Muscle of leg (tissue), 11 donors: ENCODE measurements around the gene RBM27. TPM values are rescaled to one million over a fixed set of nuclear protein-coding genes. Genes with fewer than 3 reads are reported as not detected.
A peak's percentile ranks its signal among the peaks of the same experiment; 100 is the strongest.
"Not testable (repeated sequence)": the region's sequence is repeated elsewhere in the genome, so short reads cannot be mapped to it uniquely, and the experiment has no call there.

Experiments
- DNase-seq: peaks from one replicate; pipeline ENCODE4 v3.0.0; 2013
- H3K27ac ChIP-seq: one replicate; pipeline ENCODE4 v1.5.1; 2013; ENCODE audit warnings: mild to moderate bottlenecking, low read length, control low read depth
- H3K27me3 ChIP-seq: one replicate; pipeline ENCODE4 v1.6.1; 2013; ENCODE audit warnings: low read length; ENCODE audit not compliant: control insufficient read depth, insufficient read depth
- H3K36me3 ChIP-seq: one replicate; pipeline ENCODE4 v1.6.1; 2013; ENCODE audit warnings: low read length; ENCODE audit not compliant: control insufficient read depth, insufficient read depth
- H3K4me1 ChIP-seq: one replicate; pipeline ENCODE4 v1.6.1; 2013; ENCODE audit warnings: low read length; ENCODE audit not compliant: control insufficient read depth, insufficient read depth
- H3K4me3 ChIP-seq: one replicate; pipeline ENCODE4 v1.5.1; 2013; ENCODE audit warnings: low read length, control low read depth
- H3K9me3 ChIP-seq: replicated peaks from 2 replicates; pipeline ENCODE4 v1.6.1; 2013; ENCODE audit warnings: low read depth, low read length; ENCODE audit not compliant: control insufficient read depth
- WGBS: methylation state at CpG from one replicate; pipeline ENCODE4 v1.1.5; 2013; ENCODE audit warnings: missing lambda C conversion rate; ENCODE audit not compliant: insufficient coverage; 5-methylcytosine and 5-hydroxymethylcytosine counted together
- polyA plus RNA-seq, 8 donors: library from polyadenylated mRNA; unstranded; fragments of 120-200 nt; gene quantifications; one replicate each; pipeline versions ENCODE4 v1.2.1 to v1.2.3, GENCODE V29; 2013; ENCODE audit warnings: inconsistent platforms in 1 of 8, low replicate concordance in 1 of 8; ENCODE audit not compliant: insufficient read length in 8 of 8, insufficient read depth in 1 of 8
- total RNA-seq: library from RNA; stranded (reverse); fragments of 120-200 nt; gene quantifications from one replicate; pipeline ENCODE4 v1.2.4, GENCODE V29; 2013

RBM27 gene
- total and polyA plus RNA-seq, 9 donors = 12.2 to 18.8 (median 15.2) TPM

DNA sequence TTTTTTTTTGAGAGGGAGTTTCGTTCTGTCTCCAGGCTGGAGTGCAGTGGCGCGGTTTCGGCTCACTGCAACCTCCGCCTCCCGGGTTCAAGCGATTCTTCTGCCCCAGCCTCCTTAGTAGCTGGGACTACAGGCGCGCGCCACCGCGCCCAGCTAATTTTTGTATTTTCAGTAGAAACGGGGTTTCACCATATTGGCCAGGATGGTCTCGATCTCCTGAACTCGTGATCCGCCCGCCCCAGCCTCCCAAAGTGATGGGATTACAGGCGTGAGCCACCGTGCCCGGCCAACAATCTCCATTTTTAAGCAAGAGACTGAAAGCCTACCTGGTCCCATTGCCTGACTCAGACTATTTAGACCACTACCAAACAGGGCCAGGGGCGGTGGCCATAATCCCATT lies 20.0 kb upstream of the RBM27 start:
- 95% methylated on average over 20 of the region's 21 CpGs for WGBS
- H3K36me3 ChIP-seq = peaks cover 10% of the 10 kb centered on the region
- not testable (repeated sequence) for H3K4me1 ChIP-seq, H3K27me3 ChIP-seq, DNase-seq, H3K4me3 ChIP-seq, H3K9me3 ChIP-seq, H3K27ac ChIP-seq

DNA sequence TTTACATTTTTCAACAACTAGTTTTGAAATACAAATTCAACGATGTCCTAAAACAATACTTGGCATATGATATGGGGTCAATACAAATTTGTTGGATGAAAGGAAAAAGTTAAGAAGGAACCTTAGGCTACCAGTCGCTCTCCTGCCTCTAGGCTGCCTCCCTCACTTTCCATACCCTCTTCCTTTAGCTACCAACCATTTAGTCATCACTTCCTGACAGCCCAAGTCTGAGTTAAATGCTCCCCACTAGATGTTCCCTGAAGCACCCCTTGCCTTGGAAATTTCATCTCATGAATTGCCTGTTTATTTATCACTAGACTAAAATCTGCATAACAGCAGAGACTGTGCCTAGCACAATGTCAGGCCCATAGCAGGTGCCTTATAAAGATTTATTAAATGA lies 18.2 kb upstream of the RBM27 start:
- Histone ChIP-seq H3K4me1 (peaks cover 5% of the 10 kb centered on the region), H3K9me3 (no peaks in the 10 kb centered on the region), H3K27ac (no peak overlapping the region), H3K27me3 (peaks cover 1% of the 10 kb centered on the region), H3K4me3 (no peak overlapping the region), H3K36me3 (peaks cover 4% of the 10 kb centered on the region)
- 80% methylated on average over 1 of the region's 2 CpGs for WGBS
- no peak for DNase-seq

DNA sequence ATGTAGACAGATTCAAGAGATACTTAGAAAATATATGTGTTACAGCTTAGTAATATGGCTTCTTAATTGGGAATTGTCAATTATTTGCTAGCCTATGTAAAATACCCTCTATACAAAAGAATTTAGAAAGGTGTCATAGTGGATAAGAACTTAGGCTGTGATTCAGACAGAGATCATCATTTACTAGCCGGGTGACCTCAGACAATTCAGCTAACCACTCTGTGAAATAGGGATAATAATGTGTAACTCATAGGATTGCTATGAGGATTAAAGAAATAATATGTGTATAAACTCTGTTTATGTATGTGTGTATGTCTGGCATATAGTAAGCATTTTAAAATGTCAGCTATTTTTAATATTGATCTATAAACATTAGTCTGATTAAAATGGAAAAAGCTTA lies 15.0 kb upstream of the RBM27 start:
- no peaks in the 10 kb centered on the region for H3K4me1 ChIP-seq
- H3K27me3 ChIP-seq = peaks cover 5% of the 10 kb centered on the region
- no peaks in the 10 kb centered on the region for H3K9me3 ChIP-seq
- DNase-seq = no peak
- no CpG with 5 or more reads among the region's 1 CpG for WGBS
- no peak overlapping the region for H3K27ac ChIP-seq
- no peaks in the 10 kb centered on the region for H3K36me3 ChIP-seq
- no peak overlapping the region for H3K4me3 ChIP-seq

DNA sequence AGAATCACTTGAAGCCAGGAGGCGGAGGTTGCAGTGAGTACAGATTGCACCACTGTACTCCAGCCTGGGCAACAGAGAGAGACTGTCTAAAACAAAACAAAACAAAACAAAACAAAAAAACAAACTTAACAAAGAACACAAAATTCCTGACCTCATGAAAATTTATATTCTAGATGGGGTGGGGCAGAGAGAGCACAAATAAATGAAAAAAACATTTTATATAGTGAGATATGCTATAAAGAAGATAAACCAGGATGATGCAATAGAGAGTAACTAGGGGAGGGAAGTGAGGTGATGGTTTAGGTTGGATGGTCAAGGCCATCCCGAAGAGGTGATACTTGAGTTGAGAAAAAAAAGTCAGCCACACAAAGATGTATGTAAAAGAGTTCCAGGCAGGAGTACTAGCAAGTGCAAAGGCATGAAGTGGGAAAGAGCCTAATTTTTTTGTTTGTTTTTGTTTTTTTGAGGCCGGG lies 10.8 kb upstream of the RBM27 start:
- no peak overlapping the region for H3K4me3 ChIP-seq
- peaks cover 7% of the 10 kb centered on the region for H3K27me3 ChIP-seq
- H3K27ac ChIP-seq = no peak overlapping the region
- H3K4me1 ChIP-seq = no peaks in the 10 kb centered on the region
- 76% methylated on average over 2 of the region's 3 CpGs for WGBS
- DNase-seq = no peak
- H3K9me3 ChIP-seq = no peaks in the 10 kb centered on the region
- no peaks in the 10 kb centered on the region for H3K36me3 ChIP-seq

DNA sequence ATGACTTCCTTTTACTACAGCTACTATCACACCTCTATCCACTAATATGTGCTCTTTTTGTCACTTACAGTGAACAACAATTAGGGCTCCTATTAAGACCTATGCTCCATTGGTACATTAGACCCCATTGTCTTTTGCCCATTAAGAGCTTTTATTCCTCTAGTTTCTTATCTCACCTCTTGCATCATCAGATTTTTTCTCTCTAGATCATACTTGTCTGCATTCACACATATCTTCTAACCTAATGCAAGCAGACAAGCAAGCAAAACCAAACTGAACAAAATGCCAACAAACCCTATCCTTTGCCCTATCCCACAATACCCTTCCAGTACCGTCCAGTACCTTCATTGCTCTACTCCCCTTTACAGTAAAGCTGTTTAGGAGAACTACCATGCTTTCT lies 10.1 kb upstream of the RBM27 start:
- Histone ChIP-seq H3K4me1 (no peaks in the 10 kb centered on the region), H3K27me3 (peaks cover 7% of the 10 kb centered on the region), H3K9me3 (no peaks in the 10 kb centered on the region), H3K36me3 (no peaks in the 10 kb centered on the region), H3K4me3 (no peak overlapping the region), H3K27ac (no peak overlapping the region)
- DNase-seq = no peak
- 60% methylated on average over 1 of the region's 1 CpG for WGBS

DNA sequence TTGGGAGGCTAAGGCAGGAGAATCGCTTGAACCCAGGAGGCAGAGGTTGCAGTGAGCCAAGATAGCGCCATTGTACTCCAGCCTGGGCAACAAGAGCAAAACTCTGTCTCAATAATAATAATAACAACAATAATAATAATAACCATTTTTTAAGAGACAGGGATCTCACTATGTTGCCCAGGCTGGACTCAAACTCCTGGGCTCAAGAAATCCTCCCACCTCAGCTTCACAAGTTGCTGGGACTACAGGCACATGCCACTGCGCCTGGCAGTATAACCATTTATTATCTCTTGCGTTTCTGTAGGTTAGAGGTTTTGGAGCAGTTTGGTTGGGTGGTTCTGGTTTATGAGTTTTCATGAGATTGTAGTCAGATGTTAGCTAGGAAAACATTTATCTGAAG lies 8.4 kb upstream of the RBM27 start:
- not testable (repeated sequence) for H3K27me3 ChIP-seq, DNase-seq, H3K4me1 ChIP-seq, H3K9me3 ChIP-seq, H3K4me3 ChIP-seq, H3K36me3 ChIP-seq, H3K27ac ChIP-seq
- WGBS = no CpG with 5 or more reads among the region's 4 CpGs

DNA sequence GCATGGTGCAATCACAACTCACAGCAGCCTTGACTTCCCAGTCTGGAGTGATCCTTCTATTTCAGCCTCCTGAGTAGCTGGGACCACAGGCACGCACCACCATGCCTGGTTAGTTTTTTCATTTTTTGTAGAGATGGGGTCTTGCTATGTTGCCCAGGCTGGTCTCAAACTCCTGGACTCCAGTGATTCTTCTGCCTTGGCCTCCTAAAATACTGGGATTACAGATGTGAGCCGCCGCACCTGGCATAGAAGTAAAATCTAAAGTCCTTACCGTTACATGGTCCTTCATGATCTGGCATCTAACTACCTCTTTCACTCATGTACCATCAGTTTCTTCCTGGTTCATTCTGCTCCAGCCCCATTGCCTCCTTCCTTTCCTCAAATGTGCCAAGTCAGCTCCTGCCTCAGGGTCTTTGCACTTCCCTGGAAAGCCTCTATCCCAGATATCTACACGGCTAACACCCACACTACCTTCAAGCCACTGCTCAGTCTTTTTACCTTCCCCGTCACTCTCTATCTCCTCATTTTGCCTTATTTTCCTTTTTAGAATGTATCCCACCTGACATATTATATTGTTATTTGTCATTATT lies 6.9 kb upstream of the RBM27 start:
- H3K4me1 ChIP-seq = no peaks in the 10 kb centered on the region
- no peaks in the 10 kb centered on the region for H3K36me3 ChIP-seq
- peaks cover 5% of the 10 kb centered on the region for H3K27me3 ChIP-seq
- H3K4me3 ChIP-seq = no peak overlapping the region
- no peaks in the 10 kb centered on the region for H3K9me3 ChIP-seq
- no peak overlapping the region for H3K27ac ChIP-seq
- no peak for DNase-seq
- WGBS = 88% methylated on average over 4 of the region's 6 CpGs

DNA sequence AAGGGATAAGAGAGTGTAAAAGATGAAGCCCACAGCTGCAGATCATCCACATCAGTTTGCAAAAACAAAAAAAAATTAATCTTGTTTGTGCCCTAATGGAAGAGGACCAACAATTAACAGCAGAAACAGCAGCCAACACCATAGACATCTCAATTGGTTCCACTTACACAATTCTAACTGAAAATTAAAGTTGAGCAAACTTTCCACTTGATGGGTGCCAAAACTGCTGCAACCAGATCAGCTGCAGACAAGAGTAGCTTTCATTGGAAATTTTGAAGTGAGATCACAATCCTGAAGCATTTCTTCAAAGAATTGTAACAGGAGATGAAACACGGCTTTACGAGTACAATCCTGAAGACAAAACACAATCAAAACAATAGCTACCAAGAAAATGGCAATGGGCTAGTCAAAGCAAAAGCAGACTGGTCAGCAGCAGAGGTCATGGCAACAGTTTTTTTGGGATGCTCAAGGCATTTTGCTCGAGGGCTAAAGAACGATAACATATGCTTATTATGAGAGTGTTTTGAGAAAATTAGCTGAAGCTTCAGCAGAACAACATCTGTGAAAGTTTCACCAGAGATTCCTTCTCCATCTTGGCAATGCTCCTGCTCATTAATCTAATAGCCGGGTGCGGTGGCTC lies 4.1 kb upstream of the RBM27 start:
- no peaks in the 10 kb centered on the region for H3K27me3 ChIP-seq
- H3K36me3 ChIP-seq = no peaks in the 10 kb centered on the region
- H3K27ac ChIP-seq = peak overlapping the region; percentile 20
- no peak overlapping the region for H3K4me3 ChIP-seq
- DNase-seq = peak; percentile 52
- no CpG with 5 or more reads among the region's 6 CpGs for WGBS
- no peaks in the 10 kb centered on the region for H3K4me1 ChIP-seq
- H3K9me3 ChIP-seq = no peaks in the 10 kb centered on the region

DNA sequence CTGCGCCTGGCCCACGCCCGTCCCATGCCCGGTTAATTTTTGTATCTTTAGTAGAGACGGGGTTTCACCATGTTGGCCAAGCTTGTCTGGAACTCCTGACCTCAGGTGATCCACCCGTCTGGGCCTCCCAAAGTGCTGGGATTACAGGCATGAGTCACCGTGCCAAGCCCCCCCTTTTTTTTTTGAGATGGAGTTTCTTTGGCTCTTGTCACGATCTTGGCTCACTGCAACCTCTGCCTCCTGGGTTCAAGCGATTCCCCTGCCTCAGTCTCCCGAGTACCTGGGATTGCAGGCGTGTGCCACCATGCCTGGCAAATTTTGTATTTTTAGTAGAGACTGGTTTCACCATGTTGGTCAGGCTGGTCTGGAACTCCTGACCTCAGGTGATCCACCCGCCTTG lies 1.6 kb upstream of the RBM27 start:
- H3K4me1 ChIP-seq, DNase-seq, H3K9me3 ChIP-seq, H3K27ac ChIP-seq, H3K27me3 ChIP-seq, H3K4me3 ChIP-seq, H3K36me3 ChIP-seq: not testable (repeated sequence)
- 85% methylated on average over 12 of the region's 12 CpGs for WGBS

DNA sequence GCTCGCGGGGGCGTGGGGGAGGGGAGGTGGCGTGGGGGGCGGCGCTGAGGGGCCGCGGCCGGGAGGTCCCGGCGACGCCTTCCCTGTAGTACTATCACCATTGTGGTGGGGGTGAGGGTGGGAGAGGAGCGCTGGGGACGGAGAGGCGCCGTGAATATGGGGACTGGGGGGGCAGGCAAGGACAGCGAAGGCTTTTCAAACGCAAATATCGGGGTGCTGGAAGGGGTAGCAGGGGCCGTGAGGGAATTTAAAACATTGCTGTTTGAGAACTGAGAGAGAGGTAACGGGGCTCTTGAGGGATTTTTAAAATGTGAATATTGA lies 427 bp downstream of the RBM27 start:
- H3K36me3 ChIP-seq = no peaks in the 10 kb centered on the region
- H3K4me1 ChIP-seq = peaks cover 2% of the 10 kb centered on the region
- H3K27me3 ChIP-seq = no peaks in the 10 kb centered on the region
- peak overlapping the region; percentile 71 for H3K4me3 ChIP-seq
- no peaks in the 10 kb centered on the region for H3K9me3 ChIP-seq
- peak overlapping the region; percentile 83 for H3K27ac ChIP-seq
- no peak for DNase-seq
- under 1% methylated on average over 15 of the region's 21 CpGs for WGBS
